Naive thymus-derived CD8-positive, alpha-beta T cell (primary cell): ENCODE data around the gene OIT3. TPM values are rescaled to one million over a fixed set of nuclear protein-coding genes. Genes with fewer than 3 reads are reported as not detected.

Source experiments
- ATAC-seq, 2 donors: fragments of 150-1000 bp; cut with Tn5 transposase in 1 of 2; sonication (Bioruptor Pico), chemical (Tn5 transposase) in 1 of 2; 1 replicate in 1 of 2; 2 replicates in 1 of 2; pipeline ENCODE4 v1.10.0; 2021; ENCODE audit warnings: mild to moderate bottlenecking in 2 of 2, moderate library complexity in 2 of 2
- POLR2A ChIA-PET: fragments of 350-600 bp; sonication (Branson Sonifier 250); formaldehyde crosslinking; loops from one replicate; lab custom pipeline; 2021; ENCODE audit warnings: antibody characterized with exemption; lab: Charles Lee
- DNase-seq, 10 donors: peaks; one replicate each; pipeline versions ENCODE4 v3.0.0 to v3.0.0-alpha.2; 2020 to 2022
- H3K27ac Mint-ChIP-seq, 10 donors: one replicate each; pipeline ENCODE4 v1.8.0; 2020 to 2022; ENCODE audit warnings: mild to moderate bottlenecking in 10 of 10, mixed read lengths in 10 of 10, moderate library complexity in 4 of 10, inconsistent platforms in 1 of 10
- H3K27me3 Mint-ChIP-seq, 5 donors: one replicate each; pipeline ENCODE4 v1.8.0; 2021 to 2022; ENCODE audit warnings: mixed read lengths in 5 of 5
- H3K36me3 Mint-ChIP-seq, 3 donors: one replicate each; pipeline ENCODE4 v1.8.0; 2020 to 2022; ENCODE audit warnings: mixed read lengths in 3 of 3, mild to moderate bottlenecking in 2 of 3, inconsistent platforms in 1 of 3
- H3K4me1 Mint-ChIP-seq, 4 donors: one replicate each; pipeline ENCODE4 v1.8.0; 2021 to 2022; ENCODE audit warnings: mixed read lengths in 4 of 4
- H3K4me3 Mint-ChIP-seq, 10 donors: one replicate each; pipeline ENCODE4 v1.8.0; 2020 to 2022; ENCODE audit warnings: mild to moderate bottlenecking in 10 of 10, mixed read lengths in 10 of 10, moderate library complexity in 6 of 10, inconsistent platforms in 1 of 10
- H3K9me3 Mint-ChIP-seq, 9 donors: one replicate each; pipeline ENCODE4 v1.8.0; 2020 to 2022; ENCODE audit warnings: mixed read lengths in 9 of 9, mild to moderate bottlenecking in 3 of 9, inconsistent platforms in 1 of 9, moderate library complexity in 1 of 9
- polyA plus RNA-seq, 3 donors: library from polyadenylated mRNA; unstranded; fragments of 300-500 nt; fragmentation: Illumina TruSeq; gene quantifications; one replicate each; pipeline ENCODE4 v1.2.3, GENCODE V29; 2021
- total RNA-seq, 8 experiments: library from RNA in 2 of 8; stranded (reverse) in 2 of 8; gene quantifications; one replicate each; pipeline ENCODE4 v1.2.3 and lab custom pipeline; 2021 to 2026

Gene OIT3
- total and polyA plus RNA-seq, 5 experiments from 2014 or later: not detected

- POLR2A ChIA-PET: no interaction called here
- no peaks in the 10 kb centered on the region for H3K4me1 Mint-ChIP-seq
- no peak overlapping the region for H3K4me3 Mint-ChIP-seq
- ATAC-seq (no peak), DNase-seq (no peak)
- H3K36me3 Mint-ChIP-seq: peaks cover 0 to 3% (median 0%) of the 10 kb centered on the region in 3 donors
- H3K9me3 Mint-ChIP-seq: no peaks in the 10 kb centered on the region
- no peak overlapping the region for H3K27ac Mint-ChIP-seq
- H3K27me3 Mint-ChIP-seq: peaks cover 0 to 12% (median 0%) of the 10 kb centered on the region in 5 donors
These were observed 38.9 kb downstream of the OIT3 start for GRCh38 chr10:72932259-72933015.

- POLR2A ChIA-PET: no interaction called here
- Mint-ChIP-seq H3K27ac (no peak overlapping the region), H3K36me3 (peaks cover 0 to 3% (median 0%) of the 10 kb centered on the region in 3 donors), H3K4me1 (peaks cover 0 to 2% (median 0%) of the 10 kb centered on the region in 4 donors), H3K9me3 (no peaks in the 10 kb centered on the region), H3K4me3 (no peak overlapping the region), H3K27me3 (peaks cover 0 to 12% (median 3%) of the 10 kb centered on the region in 5 donors)
- DNase-seq (no peak), ATAC-seq (no peak)
These were observed 41.8 kb downstream of the OIT3 start for GRCh38 chr10:72935361-72935760.

- no peak for DNase-seq
- no peak for ATAC-seq
- Mint-ChIP-seq H3K27ac (no peak overlapping the region), H3K4me1 (peaks cover 0 to 2% (median under 1%) of the 10 kb centered on the region in 4 donors), H3K4me3 (no peak overlapping the region), H3K27me3 (peaks cover 4 to 24% (median 13%) of the 10 kb centered on the region in 5 donors), H3K9me3 (no peaks in the 10 kb centered on the region), H3K36me3 (no peaks in the 10 kb centered on the region)
- POLR2A ChIA-PET: no interaction called here
These were observed 50.1 kb downstream of the OIT3 start for GRCh38 chr10:72943498-72944234.

GRCh38 chr10:72946963-72947362 is 53.4 kb downstream of the OIT3 start:
- POLR2A ChIA-PET: no interaction called here
- no peak for DNase-seq
- Mint-ChIP-seq H3K9me3 (no peaks in the 10 kb centered on the region), H3K27me3 (peaks cover 10 to 24% (median 12%) of the 10 kb centered on the region in 5 donors), H3K4me1 (peaks cover 0 to under 1% (median 0%) of the 10 kb centered on the region in 4 donors), H3K36me3 (no peaks in the 10 kb centered on the region), H3K4me3 (no peak overlapping the region), H3K27ac (no peak overlapping the region)
- ATAC-seq: no peak

- H3K9me3 Mint-ChIP-seq: no peaks in the 10 kb centered on the region
- H3K4me1 Mint-ChIP-seq: no peaks in the 10 kb centered on the region
- no peak overlapping the region for H3K27ac Mint-ChIP-seq
These were observed 55.2 kb downstream of the OIT3 start for GRCh38 chr10:72948762-72949161.

GRCh38 chr10:72951760-72952159 is 58.2 kb downstream of the OIT3 start:
- Mint-ChIP-seq H3K9me3 (no peaks in the 10 kb centered on the region), H3K36me3 (no peaks in the 10 kb centered on the region), H3K27me3 (peaks cover 6 to 22% (median 17%) of the 10 kb centered on the region in 5 donors), H3K4me3 (no peak overlapping the region), H3K4me1 (no peaks in the 10 kb centered on the region), H3K27ac (no peak overlapping the region)
- ATAC-seq (no peak), DNase-seq (no peak)
- POLR2A ChIA-PET: no interaction called here

More at GRCh38 chr10:72948762-72949161, 55.2 kb downstream of the OIT3 start:
- POLR2A ChIA-PET: no interaction called here
- Mint-ChIP-seq H3K4me3 (no peak overlapping the region), H3K27me3 (peaks cover 10 to 24% (median 12%) of the 10 kb centered on the region in 5 donors), H3K36me3 (no peaks in the 10 kb centered on the region)
- DNase-seq (no peak), ATAC-seq (no peak)

GRCh38 chr10:72952189-72952588 is 58.6 kb downstream of the OIT3 start:
- ATAC-seq (no peak), DNase-seq (no peak)
- Mint-ChIP-seq H3K4me1 (no peaks in the 10 kb centered on the region), H3K4me3 (no peak overlapping the region), H3K27ac (no peak overlapping the region), H3K9me3 (no peaks in the 10 kb centered on the region), H3K36me3 (no peaks in the 10 kb centered on the region), H3K27me3 (peaks cover 6 to 22% (median 17%) of the 10 kb centered on the region in 5 donors)
- POLR2A ChIA-PET: no interaction called here

- POLR2A ChIA-PET: no interaction called here
- no peak overlapping the region for H3K27ac Mint-ChIP-seq
- ATAC-seq (no peak), DNase-seq (no peak)
- H3K36me3 Mint-ChIP-seq: no peaks in the 10 kb centered on the region
- peaks cover 6 to 20% (median 12%) of the 10 kb centered on the region in 5 donors for H3K27me3 Mint-ChIP-seq
- H3K4me3 Mint-ChIP-seq: no peak overlapping the region
- H3K4me1 Mint-ChIP-seq: no peaks in the 10 kb centered on the region
- no peaks in the 10 kb centered on the region for H3K9me3 Mint-ChIP-seq
These were observed 59.2 kb downstream of the OIT3 start for GRCh38 chr10:72952642-72953158.

GRCh38 chr10:72953687-72954086 is 60.1 kb downstream of the OIT3 start:
- POLR2A ChIA-PET: no interaction called here
- no peaks in the 10 kb centered on the region for H3K36me3 Mint-ChIP-seq
- H3K4me3 Mint-ChIP-seq: no peak overlapping the region

GRCh38 chr10:72954230-72954595 is 60.7 kb downstream of the OIT3 start:
- ATAC-seq (no peak), DNase-seq (no peak)
- Mint-ChIP-seq H3K9me3 (no peaks in the 10 kb centered on the region), H3K27me3 (peaks cover 4 to 18% (median 9%) of the 10 kb centered on the region in 5 donors), H3K27ac (peak overlapping the region in 1 of 10 donors; percentile 26), H3K36me3 (no peaks in the 10 kb centered on the region), H3K4me3 (no peak overlapping the region), H3K4me1 (no peaks in the 10 kb centered on the region)
- POLR2A ChIA-PET: no interaction called here

More at GRCh38 chr10:72953687-72954086, 60.1 kb downstream of the OIT3 start:
- Mint-ChIP-seq H3K27me3 (peaks cover 6 to 18% (median 9%) of the 10 kb centered on the region in 5 donors), H3K27ac (no peak overlapping the region), H3K9me3 (no peaks in the 10 kb centered on the region), H3K4me1 (no peaks in the 10 kb centered on the region)
- ATAC-seq: no peak
- DNase-seq: no peak

- Mint-ChIP-seq H3K4me3 (no peak within 1 kb of the TSS), H3K27ac (peak within 1 kb of the TSS in 2 of 10 donors; percentile 15 to 26), H3K36me3 (no peaks in the 10 kb centered on the region), H3K9me3 (no peaks in the 10 kb centered on the region), H3K4me1 (no peaks in the 10 kb centered on the region), H3K27me3 (peaks cover 3 to 18% (median 9%) of the 10 kb centered on the region in 5 donors)
- DNase-seq (no peak), ATAC-seq (no peak)
- POLR2A ChIA-PET: no interaction called here
These were observed 61.3 kb downstream of the OIT3 start, which contains the start of gene PLA2G12B for GRCh38 chr10:72954596-72955554. Gene PLA2G12B, minus strand, starts transcription at chr10:72954806. Its CDS starts 121 bp downstream, at chr10:72954685.

GRCh38 chr10:72956001-72956400 is 62.5 kb downstream of the OIT3 start:
- Mint-ChIP-seq H3K27me3 (peaks cover 4 to 20% (median 9%) of the 10 kb centered on the region in 5 donors), H3K9me3 (no peaks in the 10 kb centered on the region), H3K27ac (no peak overlapping the region), H3K4me1 (no peaks in the 10 kb centered on the region), H3K36me3 (no peaks in the 10 kb centered on the region), H3K4me3 (no peak overlapping the region)
- DNase-seq (no peak), ATAC-seq (no peak)
- POLR2A ChIA-PET: interaction anchor here (0.6 kb wide), 1 partner anchor 42 kb away, joined by 3 read pairs; no protein-coding TSS in a partner anchor
